G401.6 (cell line): Measurements from ENCODE around the gene SAFB.

Experiments used
- FAIRE-seq: peaks from 2 replicates; lab custom pipeline; 2012; peaks lifted over from hg19 to GRCh38; lab: Jason Lieb, UNC

SAFB gene

DNA sequence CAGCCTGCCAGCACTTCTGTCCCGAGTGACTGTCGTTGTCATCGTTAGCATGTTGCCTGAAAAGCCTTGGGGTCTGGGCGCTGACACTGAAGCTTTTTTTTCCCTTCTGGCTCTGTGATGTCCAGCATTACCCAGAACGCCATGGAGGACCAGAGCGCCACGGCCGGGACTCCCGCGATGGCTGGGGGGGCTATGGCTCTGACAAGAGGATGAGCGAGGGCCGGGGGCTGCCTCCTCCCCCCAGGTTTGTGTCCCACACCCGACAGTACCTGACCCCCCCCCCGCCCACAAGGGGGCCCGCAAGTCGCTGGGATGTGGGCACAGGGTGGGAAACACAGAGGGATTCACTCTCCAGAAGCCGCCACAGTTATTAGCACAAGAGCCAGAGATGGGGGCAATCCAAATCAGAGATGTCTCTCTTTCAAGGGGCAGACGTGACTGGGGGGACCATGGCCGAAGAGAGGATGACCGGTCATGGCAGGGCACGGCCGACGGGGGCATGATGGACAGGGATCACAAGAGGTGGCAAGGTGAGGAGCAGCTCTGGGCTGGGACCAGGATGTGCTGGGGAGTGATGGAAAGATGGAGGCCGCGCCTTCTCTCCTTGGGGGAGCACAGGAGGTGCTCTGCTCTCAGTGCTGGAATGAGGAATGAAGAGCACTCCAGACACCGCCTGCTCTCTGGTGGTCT is 44.2 kb downstream of the SAFB start:
- FAIRE-seq = no peak

DNA sequence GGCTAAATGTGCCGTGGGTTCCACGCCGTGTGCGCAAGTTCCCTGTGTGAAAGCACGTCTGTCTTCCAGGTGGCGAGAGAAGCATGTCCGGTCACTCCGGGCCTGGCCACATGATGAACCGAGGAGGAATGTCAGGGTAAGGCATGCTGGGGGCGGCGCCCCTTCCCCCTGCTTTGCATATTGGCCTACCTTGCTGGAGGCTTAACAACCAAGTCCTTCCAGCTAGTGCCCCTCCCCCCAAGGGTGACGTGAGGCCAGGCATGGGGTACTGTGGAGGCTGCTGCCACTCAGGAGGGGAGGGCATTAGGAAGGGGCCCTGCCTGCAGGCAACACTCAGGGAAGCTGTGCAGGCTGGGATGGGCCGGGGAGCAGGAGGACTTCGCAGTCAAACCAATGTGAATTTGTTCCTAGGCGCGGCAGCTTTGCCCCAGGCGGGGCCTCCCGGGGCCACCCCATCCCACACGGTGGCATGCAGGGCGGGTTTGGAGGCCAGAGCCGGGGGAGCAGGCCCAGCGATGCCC is 44.9 kb downstream of the SAFB start:
- FAIRE-seq = no peak

- FAIRE-seq = no peak
These were observed 46.3 kb downstream of the SAFB start for GRCh38 chr19:5669212-5669611.

DNA sequence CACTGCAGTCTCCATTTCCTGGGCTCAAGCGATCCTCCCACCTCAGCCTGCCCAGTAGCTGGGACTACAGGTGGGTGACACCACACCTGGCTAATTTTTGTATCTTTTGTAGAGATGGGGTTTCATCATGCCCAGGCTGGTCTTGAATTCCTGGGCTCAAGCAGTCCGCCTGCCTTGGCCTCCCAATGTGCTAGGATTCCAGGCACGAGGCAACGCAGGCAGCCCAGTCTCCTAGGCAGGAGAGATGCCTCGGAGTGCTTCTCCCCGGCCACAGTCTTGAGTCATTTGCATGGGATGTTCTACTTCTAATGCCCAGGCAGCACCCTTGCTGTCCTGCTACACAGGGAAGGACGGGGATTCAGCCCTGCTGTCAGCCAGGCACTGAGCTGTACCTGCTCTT is 48.7 kb downstream of the SAFB start:
- FAIRE-seq = no peak

GRCh38 chr19:5672708-5673459 is 50.0 kb downstream of the SAFB start:
- no peak for FAIRE-seq

- FAIRE-seq = no peak
These were observed 50.9 kb downstream of the SAFB start for GRCh38 chr19:5673752-5674151.

DNA sequence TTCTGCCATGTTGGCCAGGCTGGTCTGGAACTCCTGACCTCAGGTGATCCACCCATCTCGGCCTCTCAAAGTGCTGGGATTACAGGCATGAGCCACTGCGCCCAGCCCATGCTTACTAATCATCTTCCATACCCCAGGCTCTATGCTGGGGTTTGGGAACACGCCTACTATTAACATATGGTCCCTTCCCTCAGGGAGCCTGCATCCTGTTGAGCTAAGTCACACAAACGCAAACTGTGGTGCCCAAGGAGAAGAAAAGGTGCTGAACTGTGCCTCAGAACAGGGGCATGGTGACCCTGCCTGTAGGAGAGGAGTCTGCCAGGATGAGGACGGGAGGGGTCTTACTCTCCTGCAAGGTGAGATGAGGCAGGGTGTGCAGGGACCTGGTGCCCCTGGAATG is 51.8 kb downstream of the SAFB start:
- FAIRE-seq = no peak

DNA sequence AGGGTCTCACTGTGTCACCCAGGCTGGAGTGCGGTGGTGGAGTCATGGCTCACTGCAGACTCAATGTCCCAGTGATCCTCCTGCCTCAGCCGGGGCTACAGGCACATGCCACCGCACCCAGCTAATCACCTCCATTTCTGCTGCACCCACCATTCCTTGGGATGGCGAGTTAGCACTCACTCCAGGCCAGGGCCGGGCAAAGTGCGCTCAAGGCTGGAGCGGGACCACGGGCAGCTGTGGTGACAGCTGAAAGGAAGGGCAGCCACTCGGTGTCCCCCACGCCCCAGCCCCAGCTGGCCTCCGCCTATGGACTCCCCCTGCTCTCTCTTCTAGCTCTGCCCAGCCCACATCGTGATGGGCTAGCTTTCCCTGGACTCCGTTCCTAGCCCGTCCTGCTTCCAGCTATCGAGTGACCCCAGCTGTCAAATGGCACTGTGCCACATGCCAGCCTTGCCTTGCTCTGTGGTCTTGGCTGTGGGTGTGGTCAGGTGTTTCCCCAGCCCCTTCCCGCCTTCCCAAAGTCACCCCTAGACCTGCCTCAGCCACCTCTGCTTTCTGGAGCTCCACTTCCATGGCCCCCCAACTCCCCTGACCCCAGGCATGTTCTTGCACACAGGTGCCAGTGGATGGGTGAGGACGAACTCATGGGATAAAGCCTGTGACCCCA is 53.4 kb downstream of the SAFB start:
- FAIRE-seq = no peak

GRCh38 chr19:5676772-5677105 is 53.9 kb downstream of the SAFB start:
- FAIRE-seq = no peak

GRCh38 chr19:5677136-5677535 is 54.3 kb downstream of the SAFB start:
- no peak for FAIRE-seq

- FAIRE-seq = no peak
These were observed 54.7 kb downstream of the SAFB start for GRCh38 chr19:5677580-5677979.

DNA sequence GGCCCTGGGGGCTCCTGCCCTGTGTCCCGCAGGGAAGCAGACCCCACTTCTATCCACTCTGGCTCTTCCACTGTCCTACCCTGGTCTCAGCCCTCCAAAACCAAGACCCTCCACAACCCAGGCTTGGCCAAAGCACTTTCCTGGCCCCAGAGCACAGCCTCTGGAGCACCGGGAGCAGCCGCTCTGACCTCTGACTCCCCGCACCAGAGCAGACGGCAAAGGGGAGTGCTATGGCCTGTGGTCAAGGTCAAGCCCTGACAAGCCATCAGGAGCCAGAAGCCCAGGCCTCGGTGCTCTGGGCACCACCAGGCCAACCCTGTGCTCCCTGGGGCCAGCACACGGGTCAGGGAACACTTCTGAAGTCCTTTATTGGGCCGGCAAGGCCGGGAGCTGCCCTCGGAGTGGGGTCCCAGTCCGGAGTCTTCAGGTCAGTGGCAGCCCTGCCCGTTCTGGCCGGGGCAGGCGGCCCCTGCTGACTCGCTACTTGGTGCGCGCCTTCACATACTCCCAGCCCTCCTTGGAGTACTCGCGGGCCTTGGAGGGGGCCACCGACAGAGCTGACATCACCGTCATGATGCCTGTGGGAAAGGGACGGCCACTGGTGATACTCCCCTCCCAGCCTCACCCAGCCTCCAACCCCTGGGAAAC is 55.3 kb downstream of the SAFB start:
- no peak for FAIRE-seq

- FAIRE-seq = no peak
These were observed 56.6 kb downstream of the SAFB start for GRCh38 chr19:5679289-5680083.

- FAIRE-seq = no peak
These were observed 57.2 kb downstream of the SAFB start for GRCh38 chr19:5680084-5680436.

- peak; percentile 98 for FAIRE-seq
These were observed 57.8 kb downstream of the SAFB start, which contains the start of the genes HSD11B1L and MICOS13 for GRCh38 chr19:5680437-5681368. HSD11B1L (plus strand) TSS chr19:5681027; CDS start chr19:5684833, 3,806 bp downstream. MICOS13 (minus strand) TSS chr19:5680516; CDS start chr19:5680486, 30 bp downstream.

DNA sequence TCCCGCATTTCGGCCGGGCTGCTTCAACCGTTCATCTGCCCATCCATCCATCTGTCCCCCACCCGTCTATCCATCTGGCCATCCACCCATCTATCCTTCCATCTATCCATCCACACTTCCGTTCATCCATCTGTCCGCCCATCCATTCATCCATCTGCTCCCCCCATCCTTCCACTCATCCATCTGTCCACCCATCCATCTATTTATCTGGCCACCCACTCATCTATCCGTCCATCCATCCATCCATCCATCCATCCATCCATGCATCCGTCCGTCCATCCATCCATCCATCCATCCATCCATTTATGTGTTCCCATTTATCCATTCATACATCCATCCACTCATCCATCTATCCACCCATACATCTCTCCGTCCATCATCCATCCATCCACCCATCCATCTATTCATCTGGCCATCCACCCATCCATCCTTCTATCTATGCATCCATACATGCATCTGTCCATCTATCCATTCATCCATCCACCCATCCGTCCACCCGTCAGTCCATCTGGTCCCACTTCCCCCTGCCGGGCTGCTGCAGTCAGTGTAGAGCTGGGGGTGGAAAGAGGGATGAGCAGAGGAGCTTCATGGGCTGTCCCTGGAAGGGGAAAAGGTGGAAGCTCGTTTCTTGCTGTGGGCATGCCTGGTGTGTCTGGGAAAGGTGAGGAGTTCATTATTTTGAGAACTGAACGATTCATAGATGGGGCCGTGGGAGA is 58.7 kb downstream of the SAFB start:
- no peak for FAIRE-seq

GRCh38 chr19:5682107-5682482 is 59.2 kb downstream of the SAFB start:
- FAIRE-seq = no peak

DNA sequence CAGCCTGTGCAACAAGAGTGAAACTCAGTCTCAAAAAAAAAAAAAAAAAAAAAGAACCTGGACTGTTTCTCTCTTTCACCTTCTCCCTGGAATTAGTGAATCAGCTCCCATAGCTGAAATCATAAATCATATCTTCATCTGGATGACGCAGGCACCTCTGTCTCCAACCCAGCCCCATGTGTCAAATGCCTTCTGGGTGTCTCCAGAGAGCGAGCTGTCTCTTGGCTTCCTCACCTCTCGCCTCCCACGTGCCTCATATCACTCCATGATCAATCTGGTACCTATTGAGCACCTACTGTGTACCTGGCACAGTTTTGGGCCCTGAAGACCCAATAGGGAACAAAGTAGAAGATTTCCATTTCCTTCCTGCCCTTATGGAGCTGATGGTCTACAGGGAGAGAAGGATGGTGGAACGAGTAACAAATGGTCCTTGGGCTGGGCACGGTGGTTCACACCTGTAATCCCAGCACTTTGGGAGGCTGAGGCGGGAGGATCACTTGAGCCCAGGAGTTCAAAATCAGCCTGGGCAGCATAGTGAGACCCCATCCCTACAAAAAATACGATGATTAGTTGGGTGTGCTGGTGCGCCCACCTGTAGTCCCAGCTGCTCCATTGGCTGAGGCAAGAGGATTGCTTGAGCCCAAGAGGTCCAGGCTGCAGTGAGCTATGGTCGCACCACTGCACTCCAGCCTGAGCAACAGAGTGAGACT is 60.4 kb downstream of the SAFB start:
- no peak for FAIRE-seq

DNA sequence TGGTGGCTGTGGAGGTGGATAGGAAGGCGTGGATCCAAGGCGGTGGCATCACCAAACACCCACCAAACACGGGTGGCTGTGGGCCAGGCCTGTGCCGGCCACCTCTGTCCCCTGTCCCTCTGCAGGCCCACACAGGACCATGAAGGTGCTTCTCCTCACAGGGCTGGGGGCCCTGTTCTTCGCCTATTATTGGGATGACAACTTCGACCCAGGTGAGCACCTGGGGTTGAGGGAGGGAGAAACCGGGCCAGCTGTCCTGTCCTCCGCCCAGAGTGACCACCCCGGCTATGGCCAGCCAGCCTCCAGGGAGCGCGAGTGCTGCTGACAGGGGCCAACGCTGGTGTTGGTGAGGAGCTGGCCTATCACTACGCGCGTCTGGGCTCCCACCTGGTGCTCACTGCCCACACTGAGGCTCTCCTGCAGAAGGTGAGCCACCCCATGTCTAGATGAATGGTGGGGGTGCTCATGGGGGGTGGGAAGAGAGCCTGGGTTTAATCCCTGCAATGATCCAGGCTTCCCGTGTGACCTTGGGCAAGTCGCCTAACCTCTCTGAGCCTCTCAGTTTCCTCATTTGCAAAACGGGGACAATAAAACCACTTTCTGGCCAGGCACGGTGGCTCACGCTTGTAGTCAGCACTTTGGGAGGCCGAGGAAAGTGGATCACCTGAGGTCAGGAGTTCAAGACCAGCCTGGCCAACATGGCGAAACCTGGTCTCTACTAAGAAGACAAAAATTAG is 62.0 kb downstream of the SAFB start:
- FAIRE-seq = no peak
